Caco-2 (cell line): ENCODE results near the gene PPP1R14D. TPM values are rescaled to one million over a fixed set of nuclear protein-coding genes. Genes with fewer than 3 reads are reported as not detected.
A peak's percentile ranks its signal among the peaks of the same experiment; 100 is the strongest.

Experiments
- BruUV-seq: library from RNA; stranded (reverse); fragments of 400-500 nt; replicated peaks from 2 replicates; lab custom pipeline; 2021; lab: Mats Ljungman, UMichigan
- CTCF ChIA-PET: fragments of 300-600 bp; sonication (Branson Sonifier 250); formaldehyde crosslinking; loops from one replicate; lab custom pipeline; 2022; ENCODE audit warnings: antibody characterized with exemption; lab: Charles Lee
- POLR2A ChIA-PET: fragments of 300-600 bp; sonication (Branson Sonifier 250); formaldehyde crosslinking; loops from one replicate; lab custom pipeline; 2022; ENCODE audit warnings: antibody characterized with exemption; lab: Charles Lee
- DNase-seq, 2 experiments: peaks; one replicate each; pipeline versions ENCODE4 v3.0.0 to v3.0.0-alpha.2; 2020 to 2022
- H3K27me3 ChIP-seq: replicated peaks from 2 replicates; pipeline ENCODE4 v1.6.0; 2011; ENCODE audit warnings: low read length; ENCODE audit not compliant: control insufficient read depth, insufficient read depth
- H3K36me3 ChIP-seq: 2 replicates; pipeline ENCODE4 v1.5.1; 2011; ENCODE audit warnings: low read length; ENCODE audit not compliant: control insufficient read depth, insufficient read depth
- H3K4me1 ChIP-seq: fragments of 250-450 bp; sonication (Bioruptor Pico); 2 replicates; pipeline ENCODE4 v1.5.1; 2020; ENCODE audit warnings: mild to moderate bottlenecking
- H3K4me3 ChIP-seq: 2 replicates; pipeline ENCODE4 v1.5.1; 2011; ENCODE audit warnings: low read depth, mild to moderate bottlenecking, control low read depth, low read length
- H3K9me3 ChIP-seq: fragments of 250-450 bp; sonication (Bioruptor Pico); 2 replicates; pipeline ENCODE4 v1.5.1; 2020; ENCODE audit warnings: mild to moderate bottlenecking, moderate library complexity
- H3K27ac Mint-ChIP-seq: one replicate; pipeline ENCODE4 v1.8.0; 2022; ENCODE audit warnings: mixed read lengths; ENCODE audit not compliant: unreplicated experiment
- H3K27me3 Mint-ChIP-seq: one replicate; pipeline ENCODE4 v1.8.0; 2022; ENCODE audit warnings: mixed read lengths; ENCODE audit not compliant: insufficient read depth, unreplicated experiment
- H3K36me3 Mint-ChIP-seq: one replicate; pipeline ENCODE4 v1.8.0; 2022; ENCODE audit warnings: mild to moderate bottlenecking, mixed read lengths; ENCODE audit not compliant: insufficient read depth, unreplicated experiment
- H3K4me1 Mint-ChIP-seq: one replicate; pipeline ENCODE4 v1.8.0; 2022; ENCODE audit warnings: low read depth, mixed read lengths; ENCODE audit not compliant: unreplicated experiment
- H3K4me3 Mint-ChIP-seq: one replicate; pipeline ENCODE4 v1.8.0; 2022; ENCODE audit warnings: mild to moderate bottlenecking, moderate library complexity, mixed read lengths; ENCODE audit not compliant: unreplicated experiment
- H3K9me3 Mint-ChIP-seq: one replicate; pipeline ENCODE4 v1.8.0; 2022; ENCODE audit warnings: mixed read lengths; ENCODE audit not compliant: unreplicated experiment
- intact Hi-C: fragments of 100-400 bp; cut with micrococcal nuclease; formaldehyde crosslinking; loops from one replicate; pipeline ENCODE4 v1.10.0; 2022; ENCODE audit not compliant: unreplicated experiment
- total RNA-seq: library from RNA; stranded (reverse); gene quantifications from 2 replicates; pipeline ENCODE4 v1.2.3, GENCODE V29; 2022
- TF ChIP-seq, protein P1 (sequence below), 2 experiments: fragments of 200-600 bp in 1 of 2; IDR thresholded peaks; 1 replicate in 1 of 2; 2 replicates in 1 of 2; pipeline versions ENCODE4 v1.5.1 to v1.8.0; 2011 to 2022; ENCODE audit warnings: antibody characterized with exemption in 1 of 2, control low read depth in 1 of 2, inconsistent platforms in 1 of 2, low read depth in 1 of 2, low read length in 1 of 2, mild to moderate bottlenecking in 1 of 2, moderate library complexity in 1 of 2; ENCODE audit not compliant: insufficient read depth in 1 of 2, severe bottlenecking in 1 of 2, unreplicated experiment in 1 of 2

Gene PPP1R14D
- total RNA-seq, 1 experiment from 2014 or later = 0.43 TPM

GRCh38 chr15:40831861-40832260, 3.4 kb upstream of the PPP1R14D start:
- intact Hi-C loops = no loop called here
- H3K9me3 Mint-ChIP-seq = no peaks in the 10 kb centered on the region
- Histone ChIP-seq H3K4me1 (peaks cover 24% of the 10 kb centered on the region), H3K36me3 (no peaks in the 10 kb centered on the region), H3K4me3 (no peak overlapping the region), H3K9me3 (no peaks in the 10 kb centered on the region), H3K27me3 (no peaks in the 10 kb centered on the region)
- BruUV-seq = no TSS peak
- POLR2A ChIA-PET = no interaction called here
- H3K27me3 Mint-ChIP-seq = no peaks in the 10 kb centered on the region
- no peak overlapping the region for H3K4me3 Mint-ChIP-seq
- H3K4me1 Mint-ChIP-seq = peaks cover 7% of the 10 kb centered on the region
- TF ChIP-seq, protein P1, sequence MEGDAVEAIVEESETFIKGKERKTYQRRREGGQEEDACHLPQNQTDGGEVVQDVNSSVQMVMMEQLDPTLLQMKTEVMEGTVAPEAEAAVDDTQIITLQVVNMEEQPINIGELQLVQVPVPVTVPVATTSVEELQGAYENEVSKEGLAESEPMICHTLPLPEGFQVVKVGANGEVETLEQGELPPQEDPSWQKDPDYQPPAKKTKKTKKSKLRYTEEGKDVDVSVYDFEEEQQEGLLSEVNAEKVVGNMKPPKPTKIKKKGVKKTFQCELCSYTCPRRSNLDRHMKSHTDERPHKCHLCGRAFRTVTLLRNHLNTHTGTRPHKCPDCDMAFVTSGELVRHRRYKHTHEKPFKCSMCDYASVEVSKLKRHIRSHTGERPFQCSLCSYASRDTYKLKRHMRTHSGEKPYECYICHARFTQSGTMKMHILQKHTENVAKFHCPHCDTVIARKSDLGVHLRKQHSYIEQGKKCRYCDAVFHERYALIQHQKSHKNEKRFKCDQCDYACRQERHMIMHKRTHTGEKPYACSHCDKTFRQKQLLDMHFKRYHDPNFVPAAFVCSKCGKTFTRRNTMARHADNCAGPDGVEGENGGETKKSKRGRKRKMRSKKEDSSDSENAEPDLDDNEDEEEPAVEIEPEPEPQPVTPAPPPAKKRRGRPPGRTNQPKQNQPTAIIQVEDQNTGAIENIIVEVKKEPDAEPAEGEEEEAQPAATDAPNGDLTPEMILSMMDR (IDR thresholded peaks at IDR 0.05; ENCODE audit: insufficient read depth in 1 of 2, low read depth in 1 of 2, low read length in 1 of 2, severe bottlenecking in 1 of 2, unreplicated experiment in 1 of 2) = no peak
- CTCF ChIA-PET = no interaction called here
- H3K27ac Mint-ChIP-seq = peak overlapping the region; percentile 3
- peaks cover 8% of the 10 kb centered on the region for H3K36me3 Mint-ChIP-seq
- no peak for DNase-seq

DNA sequence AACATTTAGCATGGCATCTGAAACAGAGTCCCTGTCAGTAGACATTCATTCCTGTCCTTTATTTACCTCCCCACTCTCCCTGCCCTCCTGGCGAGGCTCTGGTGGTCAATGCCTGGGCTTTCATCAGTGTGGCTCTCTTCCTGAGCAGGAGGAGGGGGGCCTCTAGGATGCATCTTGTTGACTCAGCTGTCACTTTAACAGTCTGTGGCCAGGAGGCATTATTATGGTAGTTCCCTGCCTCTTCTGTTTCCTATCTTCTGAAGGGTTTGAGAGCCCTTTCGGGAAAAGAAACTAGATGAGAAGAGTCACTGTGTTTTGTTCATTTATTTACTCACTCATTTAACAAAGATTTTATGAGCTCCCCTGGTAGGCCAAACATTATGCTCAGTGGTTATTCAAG, 2.4 kb upstream of the PPP1R14D start:
- Histone ChIP-seq H3K27me3 (no peaks in the 10 kb centered on the region), H3K9me3 (no peaks in the 10 kb centered on the region), H3K4me1 (peaks cover 34% of the 10 kb centered on the region), H3K4me3 (no peak overlapping the region), H3K36me3 (no peaks in the 10 kb centered on the region)
- DNase-seq = no peak
- H3K36me3 Mint-ChIP-seq = peaks cover 8% of the 10 kb centered on the region
- intact Hi-C loops = no loop called here
- no TSS peak for BruUV-seq
- ChIA-PET POLR2A (no interaction called here), CTCF (no interaction called here)
- H3K27me3 Mint-ChIP-seq = no peaks in the 10 kb centered on the region
- no peaks in the 10 kb centered on the region for H3K9me3 Mint-ChIP-seq
- H3K4me1 Mint-ChIP-seq = peaks cover 14% of the 10 kb centered on the region
- no peak overlapping the region for H3K4me3 Mint-ChIP-seq
- H3K27ac Mint-ChIP-seq = no peak overlapping the region
- TF ChIP-seq, protein P1 (IDR thresholded peaks at IDR 0.05; ENCODE audit: insufficient read depth in 1 of 2, low read depth in 1 of 2, low read length in 1 of 2, severe bottlenecking in 1 of 2, unreplicated experiment in 1 of 2) = no peak

DNA sequence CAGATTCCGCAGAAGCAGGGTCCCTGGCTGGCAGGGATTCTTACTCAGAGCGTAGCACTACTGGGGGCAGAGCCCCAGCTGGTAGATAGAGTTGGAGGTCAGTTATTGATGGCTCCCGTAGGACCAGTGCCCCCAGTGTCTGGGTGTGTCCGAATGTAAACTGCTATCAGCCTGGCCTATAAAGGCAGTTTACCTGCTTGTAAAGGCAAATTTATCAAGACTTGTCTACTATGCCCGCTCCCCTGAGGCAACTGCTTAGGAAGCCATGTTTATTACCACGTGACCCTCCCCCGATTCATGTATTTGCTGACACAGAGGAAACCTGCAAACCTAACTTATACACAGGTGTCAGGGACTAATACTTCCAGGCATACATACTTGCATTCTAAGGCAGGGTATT, 607 bp upstream of the PPP1R14D start:
- no peak overlapping the region for H3K27ac Mint-ChIP-seq
- TF ChIP-seq, protein P1 (IDR thresholded peaks at IDR 0.05; ENCODE audit: insufficient read depth in 1 of 2, low read depth in 1 of 2, low read length in 1 of 2, severe bottlenecking in 1 of 2, unreplicated experiment in 1 of 2) = no peak
- intact Hi-C loops = no loop called here
- BruUV-seq = no TSS peak
- no peaks in the 10 kb centered on the region for H3K36me3 ChIP-seq
- no peaks in the 10 kb centered on the region for H3K27me3 Mint-ChIP-seq
- POLR2A ChIA-PET = no interaction called here
- no peaks in the 10 kb centered on the region for H3K9me3 Mint-ChIP-seq
- no peak for DNase-seq
- H3K27me3 ChIP-seq = no peaks in the 10 kb centered on the region
- CTCF ChIA-PET = no interaction called here
- H3K4me1 Mint-ChIP-seq = peaks cover 27% of the 10 kb centered on the region
- no peak overlapping the region for H3K4me3 Mint-ChIP-seq
- H3K4me1 ChIP-seq = peaks cover 52% of the 10 kb centered on the region
- H3K9me3 ChIP-seq = no peaks in the 10 kb centered on the region
- H3K36me3 Mint-ChIP-seq = peaks cover 8% of the 10 kb centered on the region
- no peak overlapping the region for H3K4me3 ChIP-seq
